Measurements from ENCODE around the gene TTLL11.

GRCh38 chr9:122008559-122008958, 84.5 kb downstream of the TTLL11 start:
- TF ChIP-seq EP300 (IDR thresholded peaks at IDR 0.05) (no peak), CTCF (IDR thresholded peaks at IDR 0.05) (no peak)

Measured in upper lobe of left lung (tissue), 4 donors.